Smooth muscle cell of the brain vasculature (primary cell): ENCODE measurements around the gene LRRC7.
"Not testable (repeated sequence)": the region's sequence is repeated elsewhere in the genome, so short reads cannot be mapped to it uniquely, and the experiment has no call there.

Source experiments
- DNase-seq: peaks from one replicate; pipeline ENCODE4 v3.0.0-alpha.2; 2012; ENCODE audit warnings: low read depth, low spot score

LRRC7 gene

GRCh38 chr1:69863704-69864103, 296.0 kb downstream of the LRRC7 start:
- DNase-seq: no peak

GRCh38 chr1:69871412-69871811, 303.7 kb downstream of the LRRC7 start:
- no peak for DNase-seq

GRCh38 chr1:69878338-69878737, 310.6 kb downstream of the LRRC7 start:
- no peak for DNase-seq

- DNase-seq: not testable (repeated sequence)
These were observed 320.3 kb downstream of the LRRC7 start for GRCh38 chr1:69888016-69888415.

GRCh38 chr1:69888657-69889056, 320.9 kb downstream of the LRRC7 start:
- no peak for DNase-seq

GRCh38 chr1:69898403-69898947, 330.8 kb downstream of the LRRC7 start:
- no peak for DNase-seq

GRCh38 chr1:69911301-69911801, 343.6 kb downstream of the LRRC7 start:
- DNase-seq: no peak

- peak; percentile 20 for DNase-seq
These were observed 346.3 kb downstream of the LRRC7 start for GRCh38 chr1:69913977-69914376.

GRCh38 chr1:69914976-69915765, 347.4 kb downstream of the LRRC7 start:
- no peak for DNase-seq

GRCh38 chr1:69919129-69919921, 351.6 kb downstream of the LRRC7 start:
- DNase-seq: no peak

GRCh38 chr1:69919922-69920273, 352.2 kb downstream of the LRRC7 start:
- DNase-seq: no peak

GRCh38 chr1:69920426-69920825, 352.7 kb downstream of the LRRC7 start:
- DNase-seq: no peak

- DNase-seq: no peak
These were observed 353.8 kb downstream of the LRRC7 start for GRCh38 chr1:69921486-69921885.

GRCh38 chr1:69928234-69928633, 360.5 kb downstream of the LRRC7 start:
- not testable (repeated sequence) for DNase-seq

GRCh38 chr1:69929308-69930057, 361.8 kb downstream of the LRRC7 start:
- DNase-seq: no peak

- DNase-seq: no peak
These were observed 362.7 kb downstream of the LRRC7 start for GRCh38 chr1:69930396-69930795.

- DNase-seq: no peak
These were observed 365.0 kb downstream of the LRRC7 start for GRCh38 chr1:69932760-69933159.

- DNase-seq: no peak
These were observed 372.5 kb downstream of the LRRC7 start for GRCh38 chr1:69940231-69940630.

- DNase-seq: no peak
These were observed 373.1 kb downstream of the LRRC7 start for GRCh38 chr1:69940816-69941215.

- no peak for DNase-seq
These were observed 375.3 kb downstream of the LRRC7 start for GRCh38 chr1:69943030-69943429.

GRCh38 chr1:69946935-69947334, 379.2 kb downstream of the LRRC7 start:
- no peak for DNase-seq

- DNase-seq: no peak
These were observed 380.1 kb downstream of the LRRC7 start for GRCh38 chr1:69947837-69948236.
